GM19438 (cell line): Measurements from ENCODE around the gene FRMD8.

ENCODE experiments used
- ATAC-seq: cut with Tn5 transposase; IDR thresholded peaks from one replicate; pipeline ENCODE4 v1.9.1; 2021; ENCODE audit warnings: low read depth; ENCODE audit not compliant: unreplicated experiment

Gene FRMD8

GRCh38 chr11:65386307-65387140 is at the start of gene FRMD8:
FRMD8 (plus strand) TSS chr11:65386637; CDS start chr11:65387037, 400 bp downstream.
- ATAC-seq: no peak

- no peak for ATAC-seq
These were observed 47.8 kb upstream of the FRMD8 start for GRCh38 chr11:65338676-65339075.

GRCh38 chr11:65340226-65340625 is 46.2 kb upstream of the FRMD8 start:
- no peak for ATAC-seq

GRCh38 chr11:65341856-65342255 is 44.6 kb upstream of the FRMD8 start:
- ATAC-seq: no peak

GRCh38 chr11:65351511-65351910 is 34.9 kb upstream of the FRMD8 start:
- ATAC-seq: no peak

GRCh38 chr11:65352783-65353182 is 33.7 kb upstream of the FRMD8 start:
- no peak for ATAC-seq

GRCh38 chr11:65353376-65353775 is 33.1 kb upstream of the FRMD8 start:
- no peak for ATAC-seq

GRCh38 chr11:65353900-65354264 is 32.6 kb upstream of the FRMD8 start:
- no peak for ATAC-seq

- peak; percentile 78 for ATAC-seq
These were observed 32.0 kb upstream of the FRMD8 start, which contains the start of gene TIGD3 for GRCh38 chr11:65354265-65355012. TIGD3 (plus strand) TSS chr11:65354751; CDS start chr11:65355809, 1,058 bp downstream.

- ATAC-seq: peak; percentile 30
These were observed 31.2 kb upstream of the FRMD8 start for GRCh38 chr11:65355013-65355775.

- no peak for ATAC-seq
These were observed 30.6 kb upstream of the FRMD8 start for GRCh38 chr11:65355776-65356393.

GRCh38 chr11:65356394-65356972 is 30.0 kb upstream of the FRMD8 start:
- ATAC-seq: no peak

GRCh38 chr11:65357856-65358356 is 28.5 kb upstream of the FRMD8 start:
- ATAC-seq: no peak

GRCh38 chr11:65362320-65362931 is 24.0 kb upstream of the FRMD8 start:
- ATAC-seq: no peak

- ATAC-seq: no peak
These were observed 23.5 kb upstream of the FRMD8 start for GRCh38 chr11:65362966-65363365.

GRCh38 chr11:65363770-65364169 is 22.7 kb upstream of the FRMD8 start:
- ATAC-seq: no peak

GRCh38 chr11:65366340-65366773 is 20.1 kb upstream of the FRMD8 start:
- no peak for ATAC-seq

- ATAC-seq: no peak
These were observed 15.8 kb upstream of the FRMD8 start for GRCh38 chr11:65370659-65371049.

GRCh38 chr11:65373839-65374580 is 12.4 kb upstream of the FRMD8 start:
- ATAC-seq: no peak
